ENCODE results near the gene CALM1.

GRCh38 chr14:90453401-90453951 is 56.6 kb downstream of the CALM1 start:
- no peak for TF ChIP-seq CTCF (conservative IDR thresholded peaks at IDR 0.05; ENCODE audit: low read length)
- TF ChIP-seq EZH2phosphoT487 (IDR thresholded peaks at IDR 0.05; ENCODE audit: borderline replicate concordance) = no peak
